ENCODE results near the gene TTC4.

TTC4 gene

DNA sequence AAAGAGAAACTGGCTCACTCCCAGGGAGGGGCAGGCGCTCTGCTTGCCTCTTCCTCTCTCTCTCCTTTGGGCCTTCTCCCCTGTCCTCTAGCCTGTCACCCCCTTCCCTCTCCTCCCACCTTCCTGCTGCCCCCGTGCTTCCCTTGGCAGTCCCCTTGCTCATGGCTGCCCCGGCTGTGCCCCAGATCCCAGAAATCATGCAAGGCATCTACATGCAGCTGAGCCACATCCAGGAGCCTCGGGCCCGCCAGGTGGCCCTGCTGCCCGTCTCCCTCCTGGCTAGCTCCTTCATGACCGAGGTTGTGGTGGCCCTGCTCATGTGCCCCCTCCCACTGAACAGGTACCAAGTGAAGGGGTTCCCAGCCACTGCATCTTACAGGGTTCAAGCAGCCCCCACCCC, 36.0 kb upstream of the TTC4 start:
- no peak overlapping the region for H3K4me3 ChIP-seq (replicated peaks; ENCODE audit: low read depth, low read length)
- TF ChIP-seq, protein P1, sequence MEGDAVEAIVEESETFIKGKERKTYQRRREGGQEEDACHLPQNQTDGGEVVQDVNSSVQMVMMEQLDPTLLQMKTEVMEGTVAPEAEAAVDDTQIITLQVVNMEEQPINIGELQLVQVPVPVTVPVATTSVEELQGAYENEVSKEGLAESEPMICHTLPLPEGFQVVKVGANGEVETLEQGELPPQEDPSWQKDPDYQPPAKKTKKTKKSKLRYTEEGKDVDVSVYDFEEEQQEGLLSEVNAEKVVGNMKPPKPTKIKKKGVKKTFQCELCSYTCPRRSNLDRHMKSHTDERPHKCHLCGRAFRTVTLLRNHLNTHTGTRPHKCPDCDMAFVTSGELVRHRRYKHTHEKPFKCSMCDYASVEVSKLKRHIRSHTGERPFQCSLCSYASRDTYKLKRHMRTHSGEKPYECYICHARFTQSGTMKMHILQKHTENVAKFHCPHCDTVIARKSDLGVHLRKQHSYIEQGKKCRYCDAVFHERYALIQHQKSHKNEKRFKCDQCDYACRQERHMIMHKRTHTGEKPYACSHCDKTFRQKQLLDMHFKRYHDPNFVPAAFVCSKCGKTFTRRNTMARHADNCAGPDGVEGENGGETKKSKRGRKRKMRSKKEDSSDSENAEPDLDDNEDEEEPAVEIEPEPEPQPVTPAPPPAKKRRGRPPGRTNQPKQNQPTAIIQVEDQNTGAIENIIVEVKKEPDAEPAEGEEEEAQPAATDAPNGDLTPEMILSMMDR (IDR thresholded peaks at IDR 0.05; ENCODE audit: low read length, missing control alignments), result no peak

DNA sequence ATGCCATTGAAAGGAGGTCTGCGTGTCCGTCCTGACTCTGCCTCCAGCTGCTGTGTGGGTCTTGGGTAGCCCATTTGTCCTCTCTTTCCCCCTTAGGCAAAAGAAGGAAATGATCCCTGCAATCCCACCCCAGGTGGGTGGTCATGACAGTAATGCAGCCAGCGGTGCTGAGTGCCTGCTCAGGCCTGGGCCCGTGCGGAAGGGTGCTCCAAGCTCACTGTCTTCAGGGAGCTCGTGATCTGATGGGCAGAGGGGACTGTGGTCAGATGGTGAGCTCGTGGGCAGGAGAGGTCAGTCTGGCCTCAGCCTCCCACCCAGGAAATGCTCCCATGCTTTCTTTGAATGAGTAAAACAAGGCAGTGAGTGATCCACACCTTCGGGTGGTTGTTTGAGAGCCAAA, 35.3 kb upstream of the TTC4 start:
- DNase-seq (ENCODE audit: low read depth), result no peak
- H3K4me3 ChIP-seq (replicated peaks; ENCODE audit: low read depth, low read length), result no peak overlapping the region
- TF ChIP-seq, protein P1 (IDR thresholded peaks at IDR 0.05; ENCODE audit: low read length, missing control alignments), result no peak

More for the DNA sequence above, 36.0 kb upstream of the TTC4 start:
- DNase-seq (ENCODE audit: low read depth), result no peak

DNA sequence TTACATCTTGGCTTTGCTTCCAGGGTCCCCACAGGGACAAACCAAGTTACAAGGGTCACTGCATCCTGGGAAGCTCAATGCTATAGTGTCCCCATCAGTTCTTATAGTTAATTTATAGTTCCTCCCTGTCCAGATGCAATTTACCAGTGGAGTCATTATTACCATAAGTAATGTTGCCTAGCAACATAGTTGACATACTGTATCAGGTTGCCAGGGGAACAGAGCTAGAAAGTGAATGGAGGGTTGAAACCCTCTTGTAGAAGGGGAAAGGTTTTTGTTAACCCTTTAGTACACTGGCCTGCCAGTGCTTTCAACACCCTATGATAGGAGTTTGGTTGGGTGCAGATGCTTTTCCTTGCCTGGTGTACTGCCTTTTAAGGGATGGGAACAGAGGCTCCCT, 34.3 kb upstream of the TTC4 start:
- peak; percentile 22 for DNase-seq (ENCODE audit: low read depth)
- TF ChIP-seq, protein P1 (IDR thresholded peaks at IDR 0.05; ENCODE audit: low read length, missing control alignments), result no peak
- no peak overlapping the region for H3K4me3 ChIP-seq (replicated peaks; ENCODE audit: low read depth, low read length)

DNA sequence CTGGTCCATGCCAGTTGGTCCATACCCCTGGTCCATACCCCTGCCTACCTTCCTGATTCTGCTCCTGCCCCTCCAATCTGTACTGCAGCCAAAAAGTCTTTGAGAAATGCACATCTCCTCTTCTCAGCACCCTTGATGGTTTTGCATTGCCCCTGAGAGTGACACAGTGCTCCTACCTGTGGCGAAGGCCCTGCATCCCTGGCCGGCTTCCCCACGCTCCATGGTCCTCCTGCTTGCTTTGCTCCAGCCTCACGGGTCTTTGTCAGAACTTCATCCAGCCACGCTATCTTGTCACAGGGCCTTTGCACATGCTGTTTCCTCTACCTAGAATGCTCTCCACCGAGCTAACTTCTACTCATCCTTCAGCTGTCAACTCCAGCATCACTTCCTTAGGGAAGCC, 32.2 kb upstream of the TTC4 start:
- DNase-seq (ENCODE audit: low read depth), result no peak
- H3K4me3 ChIP-seq (replicated peaks; ENCODE audit: low read depth, low read length), result no peak overlapping the region
- TF ChIP-seq, protein P1 (IDR thresholded peaks at IDR 0.05; ENCODE audit: low read length, missing control alignments), result no peak

DNA sequence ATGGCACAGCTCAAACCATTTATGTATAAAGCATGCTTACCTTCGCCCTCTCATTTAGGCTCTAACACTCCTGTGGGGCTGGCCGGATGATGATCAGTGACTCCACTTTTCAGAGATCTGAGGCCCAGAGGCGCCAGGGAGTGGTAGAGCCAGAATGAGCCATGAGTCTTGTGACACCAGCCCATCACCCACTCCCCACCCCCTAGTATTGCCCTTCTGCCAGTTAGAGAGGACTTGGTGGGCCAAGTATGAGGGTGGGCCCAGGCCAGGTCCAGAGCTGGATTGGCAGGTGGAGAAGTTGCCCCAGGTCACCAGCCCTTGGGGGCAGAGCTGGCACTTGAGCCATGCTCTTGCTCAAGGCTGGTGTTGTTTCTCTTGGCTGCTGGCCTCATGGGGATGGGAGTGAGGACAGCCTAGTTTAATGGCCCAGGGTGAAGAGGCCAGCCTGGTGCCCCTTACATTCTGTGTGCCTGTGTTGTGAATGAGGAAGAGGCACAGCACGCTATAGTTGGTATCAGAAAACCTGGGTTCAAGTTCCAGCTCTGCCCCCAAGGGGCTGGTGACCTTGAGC, 30.2 kb upstream of the TTC4 start:
- no peak overlapping the region for H3K4me3 ChIP-seq (replicated peaks; ENCODE audit: low read depth, low read length)
- no peak for DNase-seq (ENCODE audit: low read depth)
- TF ChIP-seq, protein P1 (IDR thresholded peaks at IDR 0.05; ENCODE audit: low read length, missing control alignments), result no peak

DNA sequence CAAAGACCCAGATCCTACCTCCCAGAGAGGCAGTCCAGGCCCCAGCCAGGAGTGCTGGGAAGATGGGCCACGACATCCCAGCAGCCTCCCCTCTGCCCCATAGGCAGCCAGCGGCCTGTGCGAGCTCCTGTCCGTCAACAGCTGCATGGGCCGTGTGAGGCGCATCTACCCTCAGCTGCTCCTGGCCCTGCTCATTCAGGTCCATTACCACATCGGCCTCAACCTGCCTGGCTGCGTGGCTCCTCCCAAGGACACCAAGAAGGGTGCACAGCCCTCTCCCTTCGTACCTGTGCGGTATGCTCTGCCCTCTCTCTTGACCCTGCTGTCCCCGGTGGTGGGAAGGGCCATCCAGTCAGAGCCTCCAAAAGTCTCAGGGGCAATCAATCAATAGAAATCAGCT, 29.5 kb upstream of the TTC4 start:
- no peak overlapping the region for H3K4me3 ChIP-seq (replicated peaks; ENCODE audit: low read depth, low read length)
- TF ChIP-seq, protein P1 (IDR thresholded peaks at IDR 0.05; ENCODE audit: low read length, missing control alignments), result no peak
- no peak for DNase-seq (ENCODE audit: low read depth)

DNA sequence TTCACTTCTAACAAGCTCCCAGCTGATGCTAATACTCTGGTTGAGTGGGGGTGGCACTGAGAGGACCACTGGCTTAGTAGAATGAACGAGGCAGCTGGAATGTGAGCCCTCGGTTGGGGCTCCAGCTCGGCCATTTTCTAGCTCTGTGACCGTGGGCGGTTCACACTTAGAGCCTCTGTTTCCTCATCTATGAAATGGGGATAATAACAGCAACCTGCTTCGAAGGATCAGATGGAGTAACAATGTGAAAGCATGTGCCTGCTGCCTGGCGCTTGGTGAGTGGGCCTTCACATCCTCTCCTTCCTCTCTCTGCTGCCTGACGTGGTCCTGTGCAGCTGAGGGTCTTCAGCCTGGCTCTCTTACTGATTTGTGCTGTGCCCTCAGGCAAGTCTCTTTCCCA, 20.9 kb upstream of the TTC4 start:
- no peak overlapping the region for H3K4me3 ChIP-seq (replicated peaks; ENCODE audit: low read depth, low read length)
- TF ChIP-seq, protein P1 (IDR thresholded peaks at IDR 0.05; ENCODE audit: low read length, missing control alignments), result no peak
- no peak for DNase-seq (ENCODE audit: low read depth)
